Measurements from ENCODE around the gene R3HDM2.
A peak's percentile ranks its signal among the peaks of the same experiment; 100 is the strongest.

The R3HDM2 gene

DNA sequence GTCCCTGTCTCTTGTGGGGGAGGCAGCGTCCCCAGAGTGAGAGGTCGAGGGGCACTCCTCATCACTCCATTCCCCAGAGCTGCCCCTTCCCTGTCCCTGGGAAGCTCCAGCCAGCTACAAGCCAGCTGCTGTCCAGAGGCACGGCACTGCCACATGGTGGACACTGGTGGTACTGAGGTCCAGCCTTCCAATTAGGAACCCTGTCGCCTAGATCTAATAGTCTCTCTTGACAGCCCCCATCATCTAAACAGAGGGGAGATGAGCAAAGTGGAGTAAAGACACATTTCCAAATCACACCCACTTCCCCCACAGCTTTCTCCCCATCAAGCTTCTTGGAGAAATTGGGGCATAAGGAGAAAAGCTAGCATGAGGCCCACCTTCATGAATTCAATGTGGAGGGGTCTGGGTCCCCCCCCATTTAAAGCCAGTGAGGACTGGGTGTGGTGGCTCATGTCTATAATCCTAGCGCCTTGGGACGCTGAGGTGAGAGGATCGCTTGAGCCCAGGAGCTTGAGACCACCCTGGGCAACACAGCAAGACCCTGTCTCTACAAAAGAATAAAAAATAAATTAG lies 22.2 kb upstream of the R3HDM2 start:
- no peak overlapping the region for H3K4me3 ChIP-seq (ENCODE audit: control insufficient read depth, low read depth, low read length)
- peak; percentile 45 for DNase-seq (ENCODE audit: low read depth)
- TF ChIP-seq, protein P1, sequence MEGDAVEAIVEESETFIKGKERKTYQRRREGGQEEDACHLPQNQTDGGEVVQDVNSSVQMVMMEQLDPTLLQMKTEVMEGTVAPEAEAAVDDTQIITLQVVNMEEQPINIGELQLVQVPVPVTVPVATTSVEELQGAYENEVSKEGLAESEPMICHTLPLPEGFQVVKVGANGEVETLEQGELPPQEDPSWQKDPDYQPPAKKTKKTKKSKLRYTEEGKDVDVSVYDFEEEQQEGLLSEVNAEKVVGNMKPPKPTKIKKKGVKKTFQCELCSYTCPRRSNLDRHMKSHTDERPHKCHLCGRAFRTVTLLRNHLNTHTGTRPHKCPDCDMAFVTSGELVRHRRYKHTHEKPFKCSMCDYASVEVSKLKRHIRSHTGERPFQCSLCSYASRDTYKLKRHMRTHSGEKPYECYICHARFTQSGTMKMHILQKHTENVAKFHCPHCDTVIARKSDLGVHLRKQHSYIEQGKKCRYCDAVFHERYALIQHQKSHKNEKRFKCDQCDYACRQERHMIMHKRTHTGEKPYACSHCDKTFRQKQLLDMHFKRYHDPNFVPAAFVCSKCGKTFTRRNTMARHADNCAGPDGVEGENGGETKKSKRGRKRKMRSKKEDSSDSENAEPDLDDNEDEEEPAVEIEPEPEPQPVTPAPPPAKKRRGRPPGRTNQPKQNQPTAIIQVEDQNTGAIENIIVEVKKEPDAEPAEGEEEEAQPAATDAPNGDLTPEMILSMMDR (IDR thresholded peaks at IDR 0.05; ENCODE audit: control insufficient read depth, insufficient read depth, low read depth, low read length, missing control alignments): peak; percentile 95

DNA sequence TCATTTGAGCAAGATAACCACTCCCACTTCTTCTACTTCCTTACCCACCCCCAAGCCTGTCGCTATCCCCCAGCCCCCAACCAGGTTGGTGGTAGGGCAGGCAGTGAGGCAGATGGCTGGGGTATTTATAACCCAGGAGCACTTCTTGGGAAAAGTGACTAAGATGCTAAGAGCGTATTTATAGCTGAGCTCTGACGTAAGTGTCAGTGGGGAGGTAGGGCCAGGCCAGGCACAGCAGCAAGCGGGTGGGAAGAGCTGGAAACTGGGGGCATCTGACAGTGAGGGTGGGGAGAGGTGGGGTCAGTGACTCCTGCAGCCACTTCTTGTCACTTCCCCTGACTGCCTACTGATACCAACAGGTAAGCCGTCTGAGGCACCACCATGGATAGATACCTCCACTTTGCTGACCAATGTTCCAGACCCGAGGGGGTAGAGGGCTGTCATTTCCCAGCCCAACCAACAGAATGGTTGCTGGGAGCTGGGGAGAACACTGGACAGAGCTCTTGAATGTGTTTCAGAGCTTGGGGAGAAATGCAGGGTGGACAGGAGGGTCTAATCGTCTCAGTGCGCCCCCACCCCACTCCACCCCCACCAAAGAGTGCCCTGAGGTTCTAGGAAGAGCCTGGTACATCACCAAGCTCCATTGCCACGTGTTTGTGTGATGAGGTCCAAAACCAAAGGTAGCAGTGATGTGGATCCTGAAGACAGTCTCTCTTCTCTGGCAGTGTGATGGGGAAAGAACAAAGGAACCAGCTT lies 21.5 kb upstream of the R3HDM2 start:
- TF ChIP-seq, protein P1 (IDR thresholded peaks at IDR 0.05; ENCODE audit: control insufficient read depth, insufficient read depth, low read depth, low read length, missing control alignments): no peak
- H3K4me3 ChIP-seq (ENCODE audit: control insufficient read depth, low read depth, low read length): no peak overlapping the region
- peak; percentile 87 for DNase-seq (ENCODE audit: low read depth)

DNA sequence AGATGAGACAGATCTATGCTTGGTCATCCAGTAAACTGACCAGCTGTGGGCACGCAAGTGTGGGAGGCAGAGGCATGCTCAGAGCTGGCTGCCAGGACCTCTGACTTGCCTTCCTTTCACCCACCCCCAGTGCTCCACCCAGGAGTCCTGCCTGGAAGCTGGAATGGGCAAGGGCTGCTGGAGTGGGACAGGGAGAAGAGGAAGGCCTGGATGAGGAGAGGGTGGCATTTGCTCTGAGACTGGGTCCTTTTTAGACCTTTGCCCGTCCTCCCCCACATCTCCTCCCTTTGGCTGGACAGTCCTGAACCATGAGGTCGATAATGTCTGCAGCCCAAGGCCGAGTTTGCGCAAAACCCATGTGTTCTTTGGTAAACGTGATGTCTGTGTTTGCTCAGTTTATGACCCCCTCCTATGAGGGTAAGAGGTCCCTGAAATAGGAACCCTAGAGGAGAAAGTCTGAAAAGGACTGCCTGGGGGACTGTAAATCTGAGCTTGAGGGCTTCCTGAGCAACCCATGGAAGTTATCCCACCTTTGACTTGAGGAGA lies 20.5 kb upstream of the R3HDM2 start:
- DNase-seq (ENCODE audit: low read depth): no peak
- TF ChIP-seq, protein P1 (IDR thresholded peaks at IDR 0.05; ENCODE audit: control insufficient read depth, insufficient read depth, low read depth, low read length, missing control alignments): no peak
- no peak overlapping the region for H3K4me3 ChIP-seq (ENCODE audit: control insufficient read depth, low read depth, low read length)

DNA sequence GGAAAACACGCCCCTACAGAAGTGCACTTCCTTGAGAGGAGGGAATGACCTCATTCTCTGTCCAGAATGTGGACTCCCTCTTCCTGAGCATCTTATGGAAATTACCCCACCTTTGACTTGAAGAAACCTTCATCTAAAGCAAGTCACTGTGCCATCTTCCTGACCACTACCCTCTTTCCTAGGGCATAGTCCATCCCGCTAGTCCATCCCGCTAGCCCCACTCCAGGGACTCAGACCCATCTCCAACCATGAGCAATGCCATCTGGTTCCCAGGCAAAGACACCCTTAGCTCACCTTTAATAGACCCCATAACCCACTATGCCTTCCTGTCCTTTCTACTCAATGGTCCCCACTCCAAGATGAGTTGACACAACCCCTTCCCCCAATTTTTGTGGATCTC lies 19.2 kb upstream of the R3HDM2 start:
- H3K4me3 ChIP-seq (ENCODE audit: control insufficient read depth, low read depth, low read length): no peak overlapping the region
- DNase-seq (ENCODE audit: low read depth): no peak
- TF ChIP-seq, protein P1 (IDR thresholded peaks at IDR 0.05; ENCODE audit: control insufficient read depth, insufficient read depth, low read depth, low read length, missing control alignments): no peak

DNA sequence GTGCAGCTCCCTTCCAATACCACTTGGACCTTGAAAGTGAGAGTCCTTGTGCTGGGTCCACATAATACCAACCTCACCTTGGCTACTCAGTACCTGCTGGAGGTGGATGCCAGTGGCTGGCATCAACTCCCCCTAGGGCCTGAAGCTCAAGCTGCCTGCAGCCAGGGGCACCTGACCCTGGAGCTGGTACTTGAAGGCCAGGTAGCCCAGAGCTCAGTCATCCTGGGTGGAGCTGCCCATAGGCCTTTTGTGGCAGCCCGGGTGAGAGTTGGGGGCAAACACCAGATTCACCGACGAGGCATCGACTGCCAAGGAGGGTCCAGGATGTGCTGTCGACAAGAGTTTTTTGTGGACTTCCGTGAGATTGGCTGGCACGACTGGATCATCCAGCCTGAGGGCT lies 18.5 kb upstream of the R3HDM2 start:
- TF ChIP-seq, protein P1 (IDR thresholded peaks at IDR 0.05; ENCODE audit: control insufficient read depth, insufficient read depth, low read depth, low read length, missing control alignments): no peak
- no peak for DNase-seq (ENCODE audit: low read depth)
- no peak overlapping the region for H3K4me3 ChIP-seq (ENCODE audit: control insufficient read depth, low read depth, low read length)

DNA sequence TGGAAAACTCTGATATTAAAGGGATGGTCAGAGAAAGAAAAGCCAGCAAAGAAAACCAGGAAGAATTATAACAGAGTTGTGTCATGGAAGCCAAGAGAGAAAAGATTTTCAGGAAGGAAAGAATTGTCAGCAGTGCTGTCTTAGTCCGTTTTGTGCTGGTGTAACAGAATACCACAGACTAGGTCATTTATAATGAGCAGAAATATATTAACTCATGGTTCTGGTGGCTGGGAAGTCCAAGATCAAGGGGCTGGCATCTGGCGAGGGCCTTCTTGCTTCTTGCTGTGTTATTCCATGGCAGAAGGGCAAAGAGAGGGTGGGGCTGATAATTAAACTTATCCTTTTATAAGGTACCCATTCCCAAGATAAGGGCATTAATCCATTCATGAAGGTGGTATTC lies 17.8 kb upstream of the R3HDM2 start:
- TF ChIP-seq, protein P1 (IDR thresholded peaks at IDR 0.05; ENCODE audit: control insufficient read depth, insufficient read depth, low read depth, low read length, missing control alignments): no peak
- DNase-seq (ENCODE audit: low read depth): no peak
- H3K4me3 ChIP-seq (ENCODE audit: control insufficient read depth, low read depth, low read length): no peak overlapping the region
